Measurements from ENCODE around the gene UBN1. TPM values are rescaled to one million over a fixed set of nuclear protein-coding genes. Genes with fewer than 3 reads are reported as not detected.

Gene UBN1
- total RNA-seq, 1 experiment from 2014 or later, result 51.0 TPM

GRCh38 chr16:4831616-4832015 lies 15.7 kb upstream of the UBN1 start:
- intact Hi-C loops (cut with micrococcal nuclease; ENCODE audit: unreplicated experiment), result no loop called here
- no peaks in the 10 kb centered on the region for H3K4me1 ChIP-seq (ENCODE audit: insufficient read depth, low read length, poor library complexity, severe bottlenecking)
- POLR2A ChIA-PET (ENCODE audit: low non-redundant PET), result no interaction called here
- BruUV-seq (replicated peaks), result no TSS peak
- H3K27me3 ChIP-seq (replicated peaks; ENCODE audit: insufficient read depth, low read depth, low read length, poor library complexity), result no peaks in the 10 kb centered on the region
- TF ChIP-seq, protein P1, sequence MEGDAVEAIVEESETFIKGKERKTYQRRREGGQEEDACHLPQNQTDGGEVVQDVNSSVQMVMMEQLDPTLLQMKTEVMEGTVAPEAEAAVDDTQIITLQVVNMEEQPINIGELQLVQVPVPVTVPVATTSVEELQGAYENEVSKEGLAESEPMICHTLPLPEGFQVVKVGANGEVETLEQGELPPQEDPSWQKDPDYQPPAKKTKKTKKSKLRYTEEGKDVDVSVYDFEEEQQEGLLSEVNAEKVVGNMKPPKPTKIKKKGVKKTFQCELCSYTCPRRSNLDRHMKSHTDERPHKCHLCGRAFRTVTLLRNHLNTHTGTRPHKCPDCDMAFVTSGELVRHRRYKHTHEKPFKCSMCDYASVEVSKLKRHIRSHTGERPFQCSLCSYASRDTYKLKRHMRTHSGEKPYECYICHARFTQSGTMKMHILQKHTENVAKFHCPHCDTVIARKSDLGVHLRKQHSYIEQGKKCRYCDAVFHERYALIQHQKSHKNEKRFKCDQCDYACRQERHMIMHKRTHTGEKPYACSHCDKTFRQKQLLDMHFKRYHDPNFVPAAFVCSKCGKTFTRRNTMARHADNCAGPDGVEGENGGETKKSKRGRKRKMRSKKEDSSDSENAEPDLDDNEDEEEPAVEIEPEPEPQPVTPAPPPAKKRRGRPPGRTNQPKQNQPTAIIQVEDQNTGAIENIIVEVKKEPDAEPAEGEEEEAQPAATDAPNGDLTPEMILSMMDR (conservative IDR thresholded peaks at IDR 0.05; ENCODE audit: low read depth, low read length), result no peak
- no peak for TF ChIP-seq EZH2 (IDR thresholded peaks at IDR 0.05; ENCODE audit: borderline replicate concordance, low read depth, low read length, poor library complexity, severe bottlenecking)
- H3K27ac ChIP-seq (ENCODE audit: low read depth, low read length, poor library complexity, severe bottlenecking), result no peak overlapping the region
- no peaks in the 10 kb centered on the region for H3K9me3 ChIP-seq (ENCODE audit: low read depth, low read length, poor library complexity, severe bottlenecking)
- CTCF ChIA-PET, result no interaction called here
- H3K4me3 ChIP-seq (ENCODE audit: low read depth, low read length, poor library complexity, severe bottlenecking), result no peak overlapping the region
- peaks cover 69% of the 10 kb centered on the region for H3K36me3 ChIP-seq (ENCODE audit: insufficient read depth, low read length, poor library complexity, severe bottlenecking)
- no peak for DNase-seq (ENCODE audit: low spot score)

DNA sequence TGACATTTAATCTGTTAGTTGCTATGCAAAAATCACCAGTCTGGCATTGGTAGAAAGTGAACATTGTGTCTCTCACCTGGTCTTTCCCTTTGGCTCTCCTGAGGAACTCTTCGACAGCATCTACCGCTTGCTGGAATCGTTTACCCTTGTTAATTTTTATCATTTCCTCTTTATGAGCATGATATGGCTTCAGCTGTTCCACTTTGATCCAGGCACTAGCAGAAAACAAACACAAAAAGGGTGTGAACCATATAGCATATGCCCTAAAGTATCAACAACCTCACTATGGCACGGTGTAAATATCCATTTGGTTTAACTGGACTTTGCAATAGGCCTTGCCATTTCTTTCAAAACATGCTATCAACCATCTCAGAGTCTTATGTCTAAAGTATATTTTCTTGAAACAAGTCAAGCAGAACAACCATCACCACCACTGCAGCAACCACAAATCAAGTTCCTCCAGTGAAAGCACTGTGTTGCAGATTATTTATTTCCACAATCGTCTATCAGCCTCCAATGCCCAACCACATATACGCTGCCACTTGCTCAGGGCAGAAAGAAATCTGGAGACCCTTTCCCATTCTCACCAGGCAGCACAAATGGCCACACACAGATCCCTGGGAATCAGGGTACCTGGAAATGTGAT lies 14.5 kb upstream of the UBN1 start:
- CTCF ChIA-PET, result no interaction called here
- no TSS peak for BruUV-seq (replicated peaks)

GRCh38 chr16:4833584-4833983 lies 13.7 kb upstream of the UBN1 start:
- Histone ChIP-seq H3K27ac (ENCODE audit: low read depth, low read length, poor library complexity, severe bottlenecking) (no peak overlapping the region), H3K27me3 (replicated peaks; ENCODE audit: insufficient read depth, low read depth, low read length, poor library complexity) (no peaks in the 10 kb centered on the region), H3K4me1 (ENCODE audit: insufficient read depth, low read length, poor library complexity, severe bottlenecking) (no peaks in the 10 kb centered on the region), H3K4me3 (ENCODE audit: low read depth, low read length, poor library complexity, severe bottlenecking) (no peak overlapping the region), H3K9me3 (ENCODE audit: low read depth, low read length, poor library complexity, severe bottlenecking) (no peaks in the 10 kb centered on the region), H3K36me3 (ENCODE audit: insufficient read depth, low read length, poor library complexity, severe bottlenecking) (peaks cover 68% of the 10 kb centered on the region)
- no peak for TF ChIP-seq EZH2 (IDR thresholded peaks at IDR 0.05; ENCODE audit: borderline replicate concordance, low read depth, low read length, poor library complexity, severe bottlenecking)
- TF ChIP-seq, protein P1 (conservative IDR thresholded peaks at IDR 0.05; ENCODE audit: low read depth, low read length), result no peak
- intact Hi-C loops (cut with micrococcal nuclease; ENCODE audit: unreplicated experiment), result no loop called here
- ChIA-PET POLR2A (ENCODE audit: low non-redundant PET) (no interaction called here), CTCF (no interaction called here)
- BruUV-seq (replicated peaks), result no TSS peak
- DNase-seq (ENCODE audit: low spot score), result no peak

More for the DNA sequence above, 14.5 kb upstream of the UBN1 start:
- no peak overlapping the region for H3K27ac ChIP-seq (ENCODE audit: low read depth, low read length, poor library complexity, severe bottlenecking)
- no peaks in the 10 kb centered on the region for H3K9me3 ChIP-seq (ENCODE audit: low read depth, low read length, poor library complexity, severe bottlenecking)
- peaks cover 68% of the 10 kb centered on the region for H3K36me3 ChIP-seq (ENCODE audit: insufficient read depth, low read length, poor library complexity, severe bottlenecking)
- DNase-seq (ENCODE audit: low spot score), result no peak
- intact Hi-C loops (cut with micrococcal nuclease; ENCODE audit: unreplicated experiment), result no loop called here
- no peak for TF ChIP-seq EZH2 (IDR thresholded peaks at IDR 0.05; ENCODE audit: borderline replicate concordance, low read depth, low read length, poor library complexity, severe bottlenecking)
- TF ChIP-seq, protein P1 (conservative IDR thresholded peaks at IDR 0.05; ENCODE audit: low read depth, low read length), result no peak
- no peak overlapping the region for H3K4me3 ChIP-seq (ENCODE audit: low read depth, low read length, poor library complexity, severe bottlenecking)
- H3K27me3 ChIP-seq (replicated peaks; ENCODE audit: insufficient read depth, low read depth, low read length, poor library complexity), result no peaks in the 10 kb centered on the region
- POLR2A ChIA-PET (ENCODE audit: low non-redundant PET), result no interaction called here
- H3K4me1 ChIP-seq (ENCODE audit: insufficient read depth, low read length, poor library complexity, severe bottlenecking), result no peaks in the 10 kb centered on the region

Data from A673 (cell line).